Endodermal cell (in vitro differentiated cells): ENCODE measurements around the gene SH3PXD2A. TPM values are rescaled to one million over a fixed set of nuclear protein-coding genes. Genes with fewer than 3 reads are reported as not detected.

Experiments
- DNase-seq: peaks from one replicate; pipeline ENCODE4 v3.0.0-alpha.2; 2017
- H3K27ac ChIP-seq: 2 replicates; pipeline ENCODE4 v1.5.1; 2013; ENCODE audit warnings: mild to moderate bottlenecking, low read depth, low read length, moderate library complexity
- H3K27me3 ChIP-seq: 2 replicates; pipeline ENCODE4 v1.6.1; 2013; ENCODE audit warnings: mild to moderate bottlenecking, low read length, moderate library complexity; ENCODE audit not compliant: insufficient read depth, control insufficient read depth, poor library complexity, severe bottlenecking
- H3K36me3 ChIP-seq: 2 replicates; pipeline ENCODE4 v1.7.0; 2013; ENCODE audit warnings: mild to moderate bottlenecking, low read length, moderate library complexity; ENCODE audit not compliant: control insufficient read depth, insufficient read depth
- H3K4me1 ChIP-seq: one replicate; pipeline ENCODE4 v1.7.0; 2013; ENCODE audit warnings: low read length; ENCODE audit not compliant: control insufficient read depth, insufficient read depth
- H3K4me3 ChIP-seq: 2 replicates; pipeline ENCODE4 v1.5.1; 2013; ENCODE audit warnings: mild to moderate bottlenecking, low read length, moderate library complexity
- H3K9ac ChIP-seq: 2 replicates; pipeline ENCODE4 v1.6.1; 2013; ENCODE audit warnings: mild to moderate bottlenecking, low read length, moderate library complexity; ENCODE audit not compliant: poor library complexity, severe bottlenecking; ENCODE audit errors: extremely low read depth
- H3K9me3 ChIP-seq: 2 replicates; pipeline ENCODE4 v1.6.1; 2013; ENCODE audit warnings: mild to moderate bottlenecking, low read length, moderate library complexity; ENCODE audit not compliant: control insufficient read depth
- H3K27ac Mint-ChIP-seq: 2 replicates; pipeline ENCODE4 v1.8.0; 2020; ENCODE audit warnings: mixed read lengths
- H3K27me3 Mint-ChIP-seq: 2 replicates; pipeline ENCODE4 v1.8.0; 2021; ENCODE audit warnings: mild to moderate bottlenecking, mixed read lengths; ENCODE audit not compliant: insufficient read depth
- H3K36me3 Mint-ChIP-seq: 2 replicates; pipeline ENCODE4 v1.8.0; 2020; ENCODE audit warnings: low read depth, mixed read lengths
- H3K4me1 Mint-ChIP-seq: 2 replicates; pipeline ENCODE4 v1.8.0; 2020; ENCODE audit warnings: mixed read lengths
- H3K4me3 Mint-ChIP-seq: 2 replicates; pipeline ENCODE4 v1.8.0; 2020; ENCODE audit warnings: mild to moderate bottlenecking, moderate library complexity, mixed read lengths
- H3K9me3 Mint-ChIP-seq: 2 replicates; pipeline ENCODE4 v1.8.0; 2020; ENCODE audit warnings: mild to moderate bottlenecking, mixed read lengths
- CTCF ChIP-seq: fragments of 200-600 bp; sonication (generic); conservative IDR thresholded peaks from 2 replicates; pipeline ENCODE4 v1.5.0; 2021; ENCODE audit warnings: antibody characterized with exemption, mild to moderate bottlenecking
- WGBS, 2 experiments: methylation state at CpG; one replicate each; pipeline versions ENCODE4 v1.1.5 to v1.1.7; 2013; ENCODE audit warnings: missing lambda C conversion rate in 2 of 2, mixed read lengths in 1 of 2; ENCODE audit not compliant: insufficient coverage in 1 of 2, insufficient read length in 1 of 2; 5-methylcytosine and 5-hydroxymethylcytosine counted together
- total RNA-seq, 2 donors: library from RNA; stranded (reverse); fragmentation: NEBNext Ultra II Directional in 1 of 2; extraction: Animal tissue kit (Norgen Biotek cat#: 25700) in 1 of 2; gene quantifications; 2 replicates in 1 of 2; 3 replicates in 1 of 2; pipeline ENCODE4 v1.2.1, GENCODE V29; 2021

Gene SH3PXD2A
- total RNA-seq, 2 donors from 2014 or later = 15.7 to 22.6 TPM

- Histone ChIP-seq H3K27ac (no peak overlapping the region), H3K27me3 (no peaks in the 10 kb centered on the region), H3K4me1 (no peaks in the 10 kb centered on the region), H3K36me3 (no peaks in the 10 kb centered on the region), H3K9me3 (no peaks in the 10 kb centered on the region), H3K9ac (no peak overlapping the region), H3K4me3 (no peak overlapping the region)
- no peaks in the 10 kb centered on the region for H3K9me3 Mint-ChIP-seq
- H3K27me3 Mint-ChIP-seq = no peaks in the 10 kb centered on the region
- WGBS, 2 experiments = 75 to 80% methylated on average over 1 to 8 of the region's 8 CpGs
- H3K27ac Mint-ChIP-seq = no peak overlapping the region
- H3K36me3 Mint-ChIP-seq = peaks cover 1% of the 10 kb centered on the region
- no peak for DNase-seq
- no peak overlapping the region for H3K4me3 Mint-ChIP-seq
- no peak for TF ChIP-seq CTCF
- H3K4me1 Mint-ChIP-seq = peaks cover 32% of the 10 kb centered on the region
Observed at GRCh38 chr10:103784089-103784488, 71.3 kb downstream of the SH3PXD2A start.

GRCh38 chr10:103783681-103784080 is 71.7 kb downstream of the SH3PXD2A start:
- no peak overlapping the region for H3K4me3 ChIP-seq
- H3K27me3 ChIP-seq = no peaks in the 10 kb centered on the region
- peaks cover 1% of the 10 kb centered on the region for H3K36me3 Mint-ChIP-seq
- H3K9me3 ChIP-seq = no peaks in the 10 kb centered on the region
- 92 to 96% methylated on average over 4 to 7 of the region's 7 CpGs for WGBS, 2 experiments
- H3K27me3 Mint-ChIP-seq = no peaks in the 10 kb centered on the region
- H3K36me3 ChIP-seq = no peaks in the 10 kb centered on the region
- H3K27ac ChIP-seq = no peak overlapping the region
- no peak overlapping the region for H3K27ac Mint-ChIP-seq
- no peak for TF ChIP-seq CTCF
- H3K4me1 ChIP-seq = no peaks in the 10 kb centered on the region
- no peaks in the 10 kb centered on the region for H3K9me3 Mint-ChIP-seq
- DNase-seq = no peak
- no peak overlapping the region for H3K9ac ChIP-seq
- H3K4me3 Mint-ChIP-seq = no peak overlapping the region
- H3K4me1 Mint-ChIP-seq = peaks cover 36% of the 10 kb centered on the region

- Mint-ChIP-seq H3K27ac (no peak overlapping the region), H3K4me1 (peaks cover 39% of the 10 kb centered on the region), H3K4me3 (no peak overlapping the region), H3K36me3 (peaks cover 1% of the 10 kb centered on the region), H3K9me3 (no peaks in the 10 kb centered on the region), H3K27me3 (no peaks in the 10 kb centered on the region)
- H3K36me3 ChIP-seq = no peaks in the 10 kb centered on the region
- H3K9me3 ChIP-seq = no peaks in the 10 kb centered on the region
- H3K27me3 ChIP-seq = no peaks in the 10 kb centered on the region
- no peak overlapping the region for H3K4me3 ChIP-seq
- no peak overlapping the region for H3K27ac ChIP-seq
- WGBS, 2 experiments = 86% methylated on average over 2 to 6 of the region's 6 CpGs
- no peak for DNase-seq
- TF ChIP-seq CTCF = peak; percentile 66
- H3K4me1 ChIP-seq = no peaks in the 10 kb centered on the region
- no peak overlapping the region for H3K9ac ChIP-seq
Observed at GRCh38 chr10:103781329-103782061, 73.9 kb downstream of the SH3PXD2A start.
